ENCODE results near the gene JMJD4. TPM values are rescaled to one million over a fixed set of nuclear protein-coding genes. Genes with fewer than 3 reads are reported as not detected.

JMJD4 gene
- total RNA-seq, 3 donors from 2014 or later = 42.2 to 49.0 (median 45.4) TPM

DNA sequence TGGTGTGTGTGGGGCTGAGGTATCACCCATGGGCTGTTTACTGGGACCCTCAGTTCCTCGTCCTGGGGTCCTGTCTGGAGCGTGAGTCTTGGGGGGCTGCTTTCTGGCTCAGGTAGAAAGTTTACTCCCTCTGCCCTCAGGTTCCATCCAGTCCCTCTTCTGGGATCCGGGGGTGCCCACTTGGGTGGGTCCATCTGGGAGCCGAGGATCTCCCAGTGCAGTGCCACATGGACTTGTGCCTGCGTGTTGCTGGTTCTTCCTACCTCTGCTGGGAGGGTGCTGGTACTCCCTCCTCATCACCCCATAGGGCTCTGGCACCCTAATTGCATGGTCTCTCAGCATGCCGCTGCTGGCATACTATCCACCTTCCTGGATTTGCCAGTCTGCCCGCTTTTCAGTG lies 14.1 kb upstream of the JMJD4 start:
- Mint-ChIP-seq H3K36me3 (ENCODE audit: insufficient read depth) (peaks cover 15% of the 10 kb centered on the region), H3K4me3 (no peak overlapping the region), H3K9me3 (no peaks in the 10 kb centered on the region), H3K27me3 (ENCODE audit: low read depth) (no peaks in the 10 kb centered on the region), H3K4me1 (ENCODE audit: low read depth) (peaks cover 36% of the 10 kb centered on the region)
- no peak for DNase-seq
- no peak for ATAC-seq

- H3K4me1 Mint-ChIP-seq (ENCODE audit: low read depth) = peaks cover 42% of the 10 kb centered on the region
Measured at GRCh38 chr1:227748496-227749182, 13.5 kb upstream of the JMJD4 start.

GRCh38 chr1:227747948-227748495 lies 12.9 kb upstream of the JMJD4 start:
- DNase-seq (no peak), ATAC-seq (no peak)
- Mint-ChIP-seq H3K4me1 (ENCODE audit: low read depth) (peaks cover 43% of the 10 kb centered on the region), H3K9me3 (no peaks in the 10 kb centered on the region), H3K27me3 (ENCODE audit: low read depth) (no peaks in the 10 kb centered on the region), H3K36me3 (ENCODE audit: insufficient read depth) (peaks cover 15% of the 10 kb centered on the region), H3K4me3 (no peak overlapping the region)

More at GRCh38 chr1:227748496-227749182, 13.5 kb upstream of the JMJD4 start:
- Mint-ChIP-seq H3K27me3 (ENCODE audit: low read depth) (no peaks in the 10 kb centered on the region), H3K4me3 (no peak overlapping the region), H3K36me3 (ENCODE audit: insufficient read depth) (peaks cover 15% of the 10 kb centered on the region), H3K9me3 (no peaks in the 10 kb centered on the region)
- ATAC-seq (peak; percentile 46 to 71), DNase-seq (no peak)

GRCh38 chr1:227747382-227747781 lies 12.3 kb upstream of the JMJD4 start:
- ATAC-seq = no peak
- H3K9me3 Mint-ChIP-seq = no peaks in the 10 kb centered on the region
- no peaks in the 10 kb centered on the region for H3K27me3 Mint-ChIP-seq (ENCODE audit: low read depth)
- no peak for DNase-seq
- peaks cover 15% of the 10 kb centered on the region for H3K36me3 Mint-ChIP-seq (ENCODE audit: insufficient read depth)
- H3K4me1 Mint-ChIP-seq (ENCODE audit: low read depth) = peaks cover 43% of the 10 kb centered on the region
- no peak overlapping the region for H3K4me3 Mint-ChIP-seq

- ATAC-seq = no peak
- Mint-ChIP-seq H3K9me3 (no peaks in the 10 kb centered on the region), H3K27me3 (ENCODE audit: low read depth) (no peaks in the 10 kb centered on the region), H3K4me3 (no peak overlapping the region), H3K36me3 (ENCODE audit: insufficient read depth) (peaks cover 13% of the 10 kb centered on the region), H3K4me1 (ENCODE audit: low read depth) (peaks cover 44% of the 10 kb centered on the region)
- DNase-seq = no peak
Measured at GRCh38 chr1:227746676-227747075, 11.6 kb upstream of the JMJD4 start.

DNA sequence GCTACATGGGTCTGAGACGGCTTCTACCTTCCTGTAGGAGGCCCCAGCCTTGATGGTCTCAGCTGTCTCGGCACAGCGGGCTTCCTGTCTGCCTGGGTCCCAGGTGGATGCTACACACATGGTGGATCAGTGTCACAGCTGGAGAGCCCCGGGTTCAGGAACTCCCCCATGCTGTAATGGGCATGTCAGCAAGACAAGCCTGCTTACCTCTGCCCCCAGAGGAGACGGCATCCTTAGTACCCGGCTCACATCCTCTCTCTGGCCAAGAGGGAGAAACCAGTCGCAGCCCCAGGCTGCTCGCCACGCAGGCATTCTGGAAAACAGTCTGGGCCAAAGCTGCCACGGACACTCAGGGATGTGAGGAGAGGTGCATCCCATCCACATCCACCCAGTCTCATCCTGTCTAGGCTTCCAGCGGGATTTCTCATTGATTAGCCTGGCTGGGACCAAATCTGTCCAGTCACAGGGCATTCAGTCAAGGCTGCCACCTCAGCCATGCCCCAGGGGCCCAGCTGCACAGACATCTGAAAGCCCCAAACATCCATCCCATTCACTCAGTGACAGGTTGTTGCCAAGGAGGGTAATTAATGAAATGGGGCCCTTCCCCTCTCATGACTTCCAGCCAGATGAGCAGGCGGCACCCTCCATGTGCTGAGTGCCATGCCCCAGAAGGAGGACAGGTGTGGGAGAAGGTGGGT lies 10.6 kb upstream of the JMJD4 start:
- ATAC-seq (no peak), DNase-seq (no peak)
- H3K9me3 Mint-ChIP-seq = no peaks in the 10 kb centered on the region
- H3K27me3 Mint-ChIP-seq (ENCODE audit: low read depth) = no peaks in the 10 kb centered on the region
- H3K4me1 Mint-ChIP-seq (ENCODE audit: low read depth) = peaks cover 51% of the 10 kb centered on the region
- peaks cover 6% of the 10 kb centered on the region for H3K36me3 Mint-ChIP-seq (ENCODE audit: insufficient read depth)
- H3K4me3 Mint-ChIP-seq = no peak overlapping the region

- no peaks in the 10 kb centered on the region for H3K9me3 Mint-ChIP-seq
- ATAC-seq = no peak
Measured at GRCh38 chr1:227744668-227745067, 9.6 kb upstream of the JMJD4 start.

GRCh38 chr1:227742738-227743715 lies 7.9 kb upstream of the JMJD4 start:
- H3K27me3 Mint-ChIP-seq (ENCODE audit: low read depth) = no peaks in the 10 kb centered on the region
- no peaks in the 10 kb centered on the region for H3K9me3 Mint-ChIP-seq
- H3K4me1 Mint-ChIP-seq (ENCODE audit: low read depth) = peaks cover 45% of the 10 kb centered on the region
- no peak overlapping the region for H3K4me3 Mint-ChIP-seq
- ATAC-seq (peak in 1 of 2 donors; percentile 7), DNase-seq (no peak)
- H3K36me3 Mint-ChIP-seq (ENCODE audit: insufficient read depth) = peaks cover 1% of the 10 kb centered on the region

More at GRCh38 chr1:227744668-227745067, 9.6 kb upstream of the JMJD4 start:
- Mint-ChIP-seq H3K4me3 (no peak overlapping the region), H3K4me1 (ENCODE audit: low read depth) (peaks cover 59% of the 10 kb centered on the region), H3K27me3 (ENCODE audit: low read depth) (no peaks in the 10 kb centered on the region), H3K36me3 (ENCODE audit: insufficient read depth) (peaks cover 6% of the 10 kb centered on the region)
- no peak for DNase-seq

DNA sequence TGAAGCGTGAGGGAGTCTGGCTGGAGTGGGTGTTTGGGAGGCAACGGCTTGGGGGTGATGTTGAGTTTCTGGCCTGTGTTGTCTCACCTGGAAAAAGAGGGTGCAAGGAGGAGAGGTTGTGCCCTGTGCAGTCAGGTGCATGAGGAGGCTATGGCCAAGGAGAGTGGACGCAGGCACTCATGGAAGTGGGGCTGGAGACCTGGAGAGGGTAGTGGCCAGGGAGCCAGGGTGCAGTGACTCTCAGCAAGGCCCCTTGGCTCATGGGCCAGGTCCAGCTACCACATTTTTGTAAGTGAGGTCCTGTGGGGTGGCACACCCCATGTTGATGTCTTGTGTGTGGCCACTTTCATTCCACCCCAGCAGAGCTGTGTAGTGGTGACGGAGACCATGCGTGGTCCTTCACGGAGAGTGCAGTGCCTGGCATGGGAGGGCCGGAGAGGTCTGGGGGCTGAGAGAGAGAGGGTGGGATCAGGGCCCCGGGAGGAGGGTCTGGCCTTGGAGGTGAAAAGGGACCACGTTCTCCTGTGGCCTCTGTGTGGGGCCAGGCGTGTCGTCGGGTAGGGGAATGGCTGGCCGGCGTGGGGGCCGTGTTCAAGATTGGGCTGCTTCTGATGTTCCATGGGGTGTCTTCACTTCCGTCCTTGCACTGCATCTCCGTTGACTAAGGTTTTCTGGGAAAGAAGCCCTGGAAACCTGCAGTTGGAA lies 6.2 kb upstream of the JMJD4 start:
- Mint-ChIP-seq H3K4me1 (ENCODE audit: low read depth) (peaks cover 43% of the 10 kb centered on the region), H3K9me3 (no peaks in the 10 kb centered on the region), H3K27me3 (ENCODE audit: low read depth) (no peaks in the 10 kb centered on the region), H3K36me3 (ENCODE audit: insufficient read depth) (peaks cover 5% of the 10 kb centered on the region), H3K4me3 (no peak overlapping the region)
- no peak for ATAC-seq
- DNase-seq = no peak

- H3K9me3 Mint-ChIP-seq = no peaks in the 10 kb centered on the region
- H3K4me3 Mint-ChIP-seq = no peak overlapping the region
- H3K4me1 Mint-ChIP-seq (ENCODE audit: low read depth) = peaks cover 46% of the 10 kb centered on the region
- peaks cover 5% of the 10 kb centered on the region for H3K36me3 Mint-ChIP-seq (ENCODE audit: insufficient read depth)
- ATAC-seq (no peak), DNase-seq (no peak)
- H3K27me3 Mint-ChIP-seq (ENCODE audit: low read depth) = no peaks in the 10 kb centered on the region
Measured at GRCh38 chr1:227740401-227740960, 5.4 kb upstream of the JMJD4 start.

GRCh38 chr1:227739636-227740035 lies 4.5 kb upstream of the JMJD4 start:
- Mint-ChIP-seq H3K36me3 (ENCODE audit: insufficient read depth) (peaks cover 5% of the 10 kb centered on the region), H3K27me3 (ENCODE audit: low read depth) (no peaks in the 10 kb centered on the region), H3K4me1 (ENCODE audit: low read depth) (peaks cover 42% of the 10 kb centered on the region), H3K9me3 (no peaks in the 10 kb centered on the region), H3K4me3 (no peak overlapping the region)
- no peak for ATAC-seq
- no peak for DNase-seq

DNA sequence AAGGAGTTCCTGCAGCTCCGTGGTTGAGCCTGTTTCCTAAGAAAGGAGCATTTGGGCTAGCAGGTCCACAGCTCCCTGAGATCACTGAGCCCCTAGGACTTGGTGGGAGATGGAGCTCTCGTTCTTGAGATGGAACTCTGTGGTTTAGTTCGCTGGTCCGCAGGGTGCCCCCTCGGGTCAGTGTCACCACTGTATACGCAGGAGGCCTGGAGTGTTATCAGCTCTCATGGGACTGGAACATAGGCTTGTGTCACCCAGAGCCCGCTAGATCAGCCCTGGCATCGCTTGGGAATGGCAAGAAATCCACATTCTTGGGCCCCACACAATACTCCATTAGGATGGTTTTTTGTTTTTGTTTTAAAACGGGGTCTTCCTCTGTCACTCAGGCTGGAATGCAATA lies 3.7 kb upstream of the JMJD4 start:
- ATAC-seq (no peak), DNase-seq (no peak)
- H3K27me3 Mint-ChIP-seq (ENCODE audit: low read depth) = no peaks in the 10 kb centered on the region
- H3K36me3 Mint-ChIP-seq (ENCODE audit: insufficient read depth) = peaks cover 5% of the 10 kb centered on the region
- peaks cover 42% of the 10 kb centered on the region for H3K4me1 Mint-ChIP-seq (ENCODE audit: low read depth)
- no peak overlapping the region for H3K4me3 Mint-ChIP-seq
- H3K9me3 Mint-ChIP-seq = no peaks in the 10 kb centered on the region

- peak overlapping the region; percentile 63 for H3K4me3 Mint-ChIP-seq
- H3K9me3 Mint-ChIP-seq = no peaks in the 10 kb centered on the region
- ATAC-seq (no peak), DNase-seq (no peak)
- no peaks in the 10 kb centered on the region for H3K27me3 Mint-ChIP-seq (ENCODE audit: low read depth)
- peaks cover 5% of the 10 kb centered on the region for H3K36me3 Mint-ChIP-seq (ENCODE audit: insufficient read depth)
- peaks cover 46% of the 10 kb centered on the region for H3K4me1 Mint-ChIP-seq (ENCODE audit: low read depth)
Measured at GRCh38 chr1:227736814-227737432, 1.8 kb upstream of the JMJD4 start.
